ENCODE measurements around the gene MVK. TPM values are rescaled to one million over a fixed set of nuclear protein-coding genes. Genes with fewer than 3 reads are reported as not detected.

The MVK gene
- total and polyA plus RNA-seq, 4 donors, result 34.9 to 50.3 (median 41.4) TPM

DNA sequence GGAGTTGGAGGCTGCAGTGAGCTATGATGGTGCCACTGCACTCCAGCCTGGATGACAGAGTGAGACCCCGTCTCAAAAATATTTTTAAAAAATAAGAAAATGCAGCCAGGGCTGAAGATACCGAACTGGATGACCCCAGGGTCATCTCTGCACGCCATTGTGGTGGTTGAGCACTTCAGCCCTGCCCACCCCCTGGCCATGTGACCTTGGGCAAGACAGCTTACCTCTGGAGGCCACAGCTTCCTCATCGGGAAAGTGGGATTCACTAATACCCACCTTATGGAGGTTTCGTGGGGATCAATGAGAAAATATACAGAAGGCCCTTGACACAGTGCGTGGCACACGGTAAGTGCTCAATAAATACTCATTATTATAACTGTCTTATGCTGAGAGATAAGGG lies 25.5 kb downstream of the MVK start:
- Histone ChIP-seq H3K36me3 (ENCODE audit: control insufficient read depth in 4 of 4, insufficient read depth in 3 of 4, low read depth in 1 of 4, low read length in 3 of 4) (peaks cover 0 to 14% (median 7%) of the 10 kb centered on the region in 4 donors), H3K4me3 (ENCODE audit: low read depth in 1 of 3, low read length in 3 of 3) (no peak overlapping the region), H3K9ac (ENCODE audit: low read depth in 1 of 2, low read length in 2 of 2) (no peak overlapping the region), H3K27me3 (ENCODE audit: control insufficient read depth in 4 of 4, insufficient read depth in 4 of 4, low read length in 3 of 4) (no peaks in the 10 kb centered on the region), H3K27ac (ENCODE audit: low read depth in 1 of 2, low read length in 2 of 2) (no peak overlapping the region), H3K4me1 (ENCODE audit: control insufficient read depth in 4 of 4, insufficient read depth in 4 of 4, low read length in 3 of 4) (peaks cover 3 to 22% (median 15%) of the 10 kb centered on the region in 4 donors), H3K9me3 (ENCODE audit: control insufficient read depth in 4 of 4, low read length in 3 of 4) (no peaks in the 10 kb centered on the region)
- TF ChIP-seq GABPA (IDR thresholded peaks at IDR 0.05 in 1 of 2, conservative IDR thresholded peaks at IDR 0.05 in 1 of 2) (no peak), FOXA2 (IDR thresholded peaks at IDR 0.05) (no peak), NR2F2 (IDR thresholded peaks at IDR 0.05) (no peak), SP1 (IDR thresholded peaks at IDR 0.05) (no peak), FOXA1 (IDR thresholded peaks at IDR 0.05) (no peak), EGR1 (IDR thresholded peaks at IDR 0.05; ENCODE audit: low read depth in 2 of 2) (no peak), YY1 (IDR thresholded peaks at IDR 0.05) (no peak)
- TF ChIP-seq, protein P1, sequence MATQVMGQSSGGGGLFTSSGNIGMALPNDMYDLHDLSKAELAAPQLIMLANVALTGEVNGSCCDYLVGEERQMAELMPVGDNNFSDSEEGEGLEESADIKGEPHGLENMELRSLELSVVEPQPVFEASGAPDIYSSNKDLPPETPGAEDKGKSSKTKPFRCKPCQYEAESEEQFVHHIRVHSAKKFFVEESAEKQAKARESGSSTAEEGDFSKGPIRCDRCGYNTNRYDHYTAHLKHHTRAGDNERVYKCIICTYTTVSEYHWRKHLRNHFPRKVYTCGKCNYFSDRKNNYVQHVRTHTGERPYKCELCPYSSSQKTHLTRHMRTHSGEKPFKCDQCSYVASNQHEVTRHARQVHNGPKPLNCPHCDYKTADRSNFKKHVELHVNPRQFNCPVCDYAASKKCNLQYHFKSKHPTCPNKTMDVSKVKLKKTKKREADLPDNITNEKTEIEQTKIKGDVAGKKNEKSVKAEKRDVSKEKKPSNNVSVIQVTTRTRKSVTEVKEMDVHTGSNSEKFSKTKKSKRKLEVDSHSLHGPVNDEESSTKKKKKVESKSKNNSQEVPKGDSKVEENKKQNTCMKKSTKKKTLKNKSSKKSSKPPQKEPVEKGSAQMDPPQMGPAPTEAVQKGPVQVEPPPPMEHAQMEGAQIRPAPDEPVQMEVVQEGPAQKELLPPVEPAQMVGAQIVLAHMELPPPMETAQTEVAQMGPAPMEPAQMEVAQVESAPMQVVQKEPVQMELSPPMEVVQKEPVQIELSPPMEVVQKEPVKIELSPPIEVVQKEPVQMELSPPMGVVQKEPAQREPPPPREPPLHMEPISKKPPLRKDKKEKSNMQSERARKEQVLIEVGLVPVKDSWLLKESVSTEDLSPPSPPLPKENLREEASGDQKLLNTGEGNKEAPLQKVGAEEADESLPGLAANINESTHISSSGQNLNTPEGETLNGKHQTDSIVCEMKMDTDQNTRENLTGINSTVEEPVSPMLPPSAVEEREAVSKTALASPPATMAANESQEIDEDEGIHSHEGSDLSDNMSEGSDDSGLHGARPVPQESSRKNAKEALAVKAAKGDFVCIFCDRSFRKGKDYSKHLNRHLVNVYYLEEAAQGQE (IDR thresholded peaks at IDR 0.05), result no peak
- TF ChIP-seq, protein P2, sequence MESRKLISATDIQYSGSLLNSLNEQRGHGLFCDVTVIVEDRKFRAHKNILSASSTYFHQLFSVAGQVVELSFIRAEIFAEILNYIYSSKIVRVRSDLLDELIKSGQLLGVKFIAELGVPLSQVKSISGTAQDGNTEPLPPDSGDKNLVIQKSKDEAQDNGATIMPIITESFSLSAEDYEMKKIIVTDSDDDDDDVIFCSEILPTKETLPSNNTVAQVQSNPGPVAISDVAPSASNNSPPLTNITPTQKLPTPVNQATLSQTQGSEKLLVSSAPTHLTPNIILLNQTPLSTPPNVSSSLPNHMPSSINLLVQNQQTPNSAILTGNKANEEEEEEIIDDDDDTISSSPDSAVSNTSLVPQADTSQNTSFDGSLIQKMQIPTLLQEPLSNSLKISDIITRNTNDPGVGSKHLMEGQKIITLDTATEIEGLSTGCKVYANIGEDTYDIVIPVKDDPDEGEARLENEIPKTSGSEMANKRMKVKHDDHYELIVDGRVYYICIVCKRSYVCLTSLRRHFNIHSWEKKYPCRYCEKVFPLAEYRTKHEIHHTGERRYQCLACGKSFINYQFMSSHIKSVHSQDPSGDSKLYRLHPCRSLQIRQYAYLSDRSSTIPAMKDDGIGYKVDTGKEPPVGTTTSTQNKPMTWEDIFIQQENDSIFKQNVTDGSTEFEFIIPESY (IDR thresholded peaks at IDR 0.05), result no peak
- TF ChIP-seq, protein P3, sequence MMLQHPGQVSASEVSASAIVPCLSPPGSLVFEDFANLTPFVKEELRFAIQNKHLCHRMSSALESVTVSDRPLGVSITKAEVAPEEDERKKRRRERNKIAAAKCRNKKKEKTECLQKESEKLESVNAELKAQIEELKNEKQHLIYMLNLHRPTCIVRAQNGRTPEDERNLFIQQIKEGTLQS (IDR thresholded peaks at IDR 0.05), result no peak
- 80% methylated on average over 7 of the region's 7 CpGs for WGBS
- DNase-seq (ENCODE audit: low spot score), result no peak

DNA sequence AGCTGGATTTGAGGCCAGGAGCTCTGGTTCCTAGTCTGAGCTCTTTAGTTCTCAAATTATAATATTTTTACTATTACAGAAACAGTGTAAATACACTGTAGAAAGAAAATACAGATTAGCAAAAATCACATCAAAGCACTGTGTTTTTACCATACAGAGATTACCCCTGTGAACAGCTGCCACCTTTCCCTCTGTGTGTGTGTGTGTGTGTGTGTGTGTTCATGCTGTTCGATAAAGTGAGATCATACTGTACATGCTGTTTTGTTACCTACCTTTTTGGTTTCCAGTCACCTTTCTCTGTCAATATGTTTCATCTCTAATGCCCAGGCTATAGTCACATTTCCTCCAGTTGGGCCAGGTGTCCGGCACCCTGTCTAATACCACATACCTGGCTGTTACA lies 26.9 kb downstream of the MVK start:
- no peak for DNase-seq (ENCODE audit: low spot score)
- no peaks in the 10 kb centered on the region for H3K27me3 ChIP-seq (ENCODE audit: control insufficient read depth in 4 of 4, insufficient read depth in 4 of 4, low read length in 3 of 4)
- H3K4me1 ChIP-seq (ENCODE audit: control insufficient read depth in 4 of 4, insufficient read depth in 4 of 4, low read length in 3 of 4), result peaks cover 3 to 24% (median 17%) of the 10 kb centered on the region in 4 donors
- no peak overlapping the region for H3K27ac ChIP-seq (ENCODE audit: low read depth in 1 of 2, low read length in 2 of 2)
- 72% methylated on average over 2 of the region's 2 CpGs for WGBS
- peaks cover 0 to 4% (median 2%) of the 10 kb centered on the region in 4 donors for H3K36me3 ChIP-seq (ENCODE audit: control insufficient read depth in 4 of 4, insufficient read depth in 3 of 4, low read depth in 1 of 4, low read length in 3 of 4)
- TF ChIP-seq HNF4G (IDR thresholded peaks at IDR 0.05), result no peak
- no peak for TF ChIP-seq FOXA2 (IDR thresholded peaks at IDR 0.05)
- no peak for TF ChIP-seq RXRA (IDR thresholded peaks at IDR 0.05)
- TF ChIP-seq, protein P4, sequence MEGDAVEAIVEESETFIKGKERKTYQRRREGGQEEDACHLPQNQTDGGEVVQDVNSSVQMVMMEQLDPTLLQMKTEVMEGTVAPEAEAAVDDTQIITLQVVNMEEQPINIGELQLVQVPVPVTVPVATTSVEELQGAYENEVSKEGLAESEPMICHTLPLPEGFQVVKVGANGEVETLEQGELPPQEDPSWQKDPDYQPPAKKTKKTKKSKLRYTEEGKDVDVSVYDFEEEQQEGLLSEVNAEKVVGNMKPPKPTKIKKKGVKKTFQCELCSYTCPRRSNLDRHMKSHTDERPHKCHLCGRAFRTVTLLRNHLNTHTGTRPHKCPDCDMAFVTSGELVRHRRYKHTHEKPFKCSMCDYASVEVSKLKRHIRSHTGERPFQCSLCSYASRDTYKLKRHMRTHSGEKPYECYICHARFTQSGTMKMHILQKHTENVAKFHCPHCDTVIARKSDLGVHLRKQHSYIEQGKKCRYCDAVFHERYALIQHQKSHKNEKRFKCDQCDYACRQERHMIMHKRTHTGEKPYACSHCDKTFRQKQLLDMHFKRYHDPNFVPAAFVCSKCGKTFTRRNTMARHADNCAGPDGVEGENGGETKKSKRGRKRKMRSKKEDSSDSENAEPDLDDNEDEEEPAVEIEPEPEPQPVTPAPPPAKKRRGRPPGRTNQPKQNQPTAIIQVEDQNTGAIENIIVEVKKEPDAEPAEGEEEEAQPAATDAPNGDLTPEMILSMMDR (IDR thresholded peaks at IDR 0.05; ENCODE audit: low read depth, low read length, missing input control), result no peak
- TF ChIP-seq, protein P5, sequence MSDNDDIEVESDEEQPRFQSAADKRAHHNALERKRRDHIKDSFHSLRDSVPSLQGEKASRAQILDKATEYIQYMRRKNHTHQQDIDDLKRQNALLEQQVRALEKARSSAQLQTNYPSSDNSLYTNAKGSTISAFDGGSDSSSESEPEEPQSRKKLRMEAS (IDR thresholded peaks at IDR 0.05), result no peak
- TF ChIP-seq EGR1 (IDR thresholded peaks at IDR 0.05; ENCODE audit: low read depth in 2 of 2), result no peak
- no peak overlapping the region for H3K4me3 ChIP-seq (ENCODE audit: low read depth in 1 of 3, low read length in 3 of 3)
- no peaks in the 10 kb centered on the region for H3K9me3 ChIP-seq (ENCODE audit: control insufficient read depth in 4 of 4, low read length in 3 of 4)
- no peak overlapping the region for H3K9ac ChIP-seq (ENCODE audit: low read depth in 1 of 2, low read length in 2 of 2)

Measured in liver (tissue), 9 donors.